H9 (cell line): ENCODE measurements around the gene FOLR3. TPM values are rescaled to one million over a fixed set of nuclear protein-coding genes. Genes with fewer than 3 reads are reported as not detected.

Source experiments
- DNase-seq: peaks from one replicate; pipeline ENCODE4 v3.0.0-alpha.2; 2017
- H2AFZ ChIP-seq: one replicate; pipeline ENCODE4 v1.6.1; 2013; ENCODE audit warnings: mild to moderate bottlenecking, low read length, control low read depth, moderate library complexity
- H2AK5ac ChIP-seq: 2 replicates; pipeline ENCODE4 v1.6.1; 2013; ENCODE audit warnings: low read length, control low read depth, mixed read lengths; ENCODE audit not compliant: insufficient read length
- H2BK120ac ChIP-seq: one replicate; pipeline ENCODE4 v1.6.1; 2013; ENCODE audit warnings: low read depth, mild to moderate bottlenecking, low read length, control low read depth, inconsistent platforms; ENCODE audit not compliant: poor library complexity, severe bottlenecking
- H2BK12ac ChIP-seq: 2 replicates; pipeline ENCODE4 v1.6.1; 2013; ENCODE audit warnings: low read length, control low read depth, mixed read lengths, low read depth; ENCODE audit not compliant: insufficient read length
- H2BK15ac ChIP-seq: 2 replicates; pipeline ENCODE4 v1.6.1; 2013; ENCODE audit warnings: low read depth, low read length, control low read depth
- H2BK20ac ChIP-seq: one replicate; pipeline ENCODE4 v1.6.1; 2013; ENCODE audit warnings: low read depth, mild to moderate bottlenecking, low read length, control low read depth, inconsistent platforms; ENCODE audit not compliant: poor library complexity, severe bottlenecking
- H2BK5ac ChIP-seq: 2 replicates; pipeline ENCODE4 v1.6.1; 2013; ENCODE audit warnings: low read length, control low read depth, mixed read lengths; ENCODE audit not compliant: insufficient read length
- H3K14ac ChIP-seq: 2 replicates; pipeline ENCODE4 v1.6.1; 2013; ENCODE audit warnings: low read length, control low read depth; ENCODE audit not compliant: insufficient read depth
- H3K18ac ChIP-seq: 2 replicates; pipeline ENCODE4 v1.6.1; 2013; ENCODE audit warnings: low read depth, mild to moderate bottlenecking, mixed read lengths, low read length, control low read depth; ENCODE audit not compliant: insufficient read length
- H3K23ac ChIP-seq: 2 replicates; pipeline ENCODE4 v1.6.1; 2013; ENCODE audit warnings: low read length, control low read depth, mixed read lengths, low read depth; ENCODE audit not compliant: insufficient read length
- H3K23me2 ChIP-seq: 2 replicates; pipeline ENCODE4 v1.6.1; 2013; ENCODE audit warnings: low read depth, mild to moderate bottlenecking, mixed read lengths, low read length, control low read depth; ENCODE audit not compliant: insufficient read length, poor library complexity, severe bottlenecking
- H3K27ac ChIP-seq: 2 replicates; pipeline ENCODE4 v1.5.1; 2013; ENCODE audit warnings: low read length, control low read depth, mixed read lengths, low read depth; ENCODE audit not compliant: insufficient read length
- H3K27me3 ChIP-seq: 2 replicates; pipeline ENCODE4 v1.6.1; 2013; ENCODE audit warnings: low read length, control low read depth, inconsistent platforms; ENCODE audit not compliant: insufficient read depth
- H3K4ac ChIP-seq: 2 replicates; pipeline ENCODE4 v1.6.1; 2013; ENCODE audit warnings: low read depth, mild to moderate bottlenecking, control low read depth, inconsistent platforms, low read length, moderate library complexity
- H3K4me1 ChIP-seq: 2 replicates; pipeline ENCODE4 v1.6.1; 2013; ENCODE audit warnings: low read length, control low read depth, inconsistent platforms; ENCODE audit not compliant: insufficient read depth
- H3K4me2 ChIP-seq: 2 replicates; pipeline ENCODE4 v1.6.1; 2013; ENCODE audit warnings: low read length, control low read depth, mixed read lengths; ENCODE audit not compliant: insufficient read length, insufficient read depth
- H3K56ac ChIP-seq: 2 replicates; pipeline ENCODE4 v1.6.1; 2013; ENCODE audit warnings: low read depth, mild to moderate bottlenecking, mixed read lengths, low read length, control low read depth; ENCODE audit not compliant: insufficient read length
- H3K79me1 ChIP-seq: 2 replicates; pipeline ENCODE4 v1.6.1; 2013; ENCODE audit warnings: low read depth, mild to moderate bottlenecking, moderate library complexity, low read length, control low read depth, inconsistent platforms; ENCODE audit not compliant: insufficient read depth, poor library complexity, severe bottlenecking
- H3K79me2 ChIP-seq: 2 replicates; pipeline ENCODE4 v1.6.1; 2013; ENCODE audit warnings: low read length, control low read depth, inconsistent platforms; ENCODE audit not compliant: insufficient read depth
- H3K9ac ChIP-seq: 2 replicates; pipeline ENCODE4 v1.6.1; 2013; ENCODE audit warnings: low read length, control low read depth, mixed read lengths; ENCODE audit not compliant: insufficient read length; ENCODE audit errors: extremely low read depth
- H3K9me3 ChIP-seq: one replicate; pipeline ENCODE4 v1.6.1; 2013; ENCODE audit warnings: low read depth, low read length, inconsistent platforms; ENCODE audit not compliant: control insufficient read depth
- H3T11ph ChIP-seq: one replicate; pipeline ENCODE4 v1.6.1; 2013; ENCODE audit warnings: mild to moderate bottlenecking, low read length, control low read depth, inconsistent platforms
- H4K20me1 ChIP-seq: one replicate; pipeline ENCODE4 v1.6.1; 2013; ENCODE audit not compliant: control insufficient read depth, insufficient read length, insufficient read depth
- H4K5ac ChIP-seq: 2 replicates; pipeline ENCODE4 v1.6.1; 2013; ENCODE audit warnings: low read depth, mild to moderate bottlenecking, mixed read lengths, low read length, control low read depth; ENCODE audit not compliant: insufficient read length
- H4K8ac ChIP-seq: replicated peaks from 2 replicates; pipeline ENCODE4 v1.6.1; 2013; ENCODE audit warnings: low read length, control low read depth, mixed read lengths, low read depth; ENCODE audit not compliant: insufficient read length
- H4K91ac ChIP-seq: 2 replicates; pipeline ENCODE4 v1.6.1; 2013; ENCODE audit warnings: low read depth, mild to moderate bottlenecking, moderate library complexity, mixed read lengths, low read length, control low read depth; ENCODE audit not compliant: insufficient read length
- H3K27ac Mint-ChIP-seq, 3 experiments: 2 replicates in 2 of 3; 3 replicates in 1 of 3; pipeline ENCODE4 v1.8.0; 2020 to 2021; ENCODE audit warnings: mixed read lengths in 3 of 3, mild to moderate bottlenecking in 1 of 3, moderate library complexity in 1 of 3
- H3K27me3 Mint-ChIP-seq: 2 replicates; pipeline ENCODE4 v1.8.0; 2021; ENCODE audit warnings: low read depth, mild to moderate bottlenecking, moderate library complexity, mixed read lengths
- H3K36me3 Mint-ChIP-seq, 3 experiments: 2 replicates in 2 of 3; 3 replicates in 1 of 3; pipeline ENCODE4 v1.8.0; 2020 to 2021; ENCODE audit warnings: low read depth in 3 of 3, mixed read lengths in 3 of 3; ENCODE audit not compliant: insufficient read depth in 1 of 3
- H3K4me1 Mint-ChIP-seq, 2 experiments: 2 replicates each; pipeline ENCODE4 v1.8.0; 2020; ENCODE audit warnings: mixed read lengths in 2 of 2
- H3K4me3 Mint-ChIP-seq, 2 experiments: 2 replicates in 1 of 2; 3 replicates in 1 of 2; pipeline ENCODE4 v1.8.0; 2020 to 2021; ENCODE audit warnings: mild to moderate bottlenecking in 2 of 2, mixed read lengths in 2 of 2, moderate library complexity in 1 of 2
- H3K9me3 Mint-ChIP-seq, 2 experiments: 2 replicates in 1 of 2; 3 replicates in 1 of 2; pipeline ENCODE4 v1.8.0; 2020; ENCODE audit warnings: mild to moderate bottlenecking in 2 of 2, mixed read lengths in 2 of 2, moderate library complexity in 1 of 2
- WGBS: extraction: QIAGEN DNeasy Blood & Tissue Kit; methylation state at CpG from one replicate; pipeline ENCODE4 v1.1.7; 2013; ENCODE audit warnings: missing lambda C conversion rate, low lambda C conversion rate, mixed read lengths; ENCODE audit not compliant: insufficient read length; ENCODE audit errors: extremely low coverage; 5-methylcytosine and 5-hydroxymethylcytosine counted together
- total RNA-seq: library from RNA; stranded (reverse); gene quantifications from 2 replicates; pipeline ENCODE4 v1.2.1, GENCODE V29; 2021
- TF ChIP-seq, protein P1 (sequence below): fragments of 200-600 bp; sonication (generic); conservative IDR thresholded peaks from 3 replicates; pipeline ENCODE4 v1.8.0; 2021; ENCODE audit warnings: antibody characterized with exemption, mild to moderate bottlenecking

FOLR3 gene
- total RNA-seq, 1 experiment from 2014 or later: not detected

DNA sequence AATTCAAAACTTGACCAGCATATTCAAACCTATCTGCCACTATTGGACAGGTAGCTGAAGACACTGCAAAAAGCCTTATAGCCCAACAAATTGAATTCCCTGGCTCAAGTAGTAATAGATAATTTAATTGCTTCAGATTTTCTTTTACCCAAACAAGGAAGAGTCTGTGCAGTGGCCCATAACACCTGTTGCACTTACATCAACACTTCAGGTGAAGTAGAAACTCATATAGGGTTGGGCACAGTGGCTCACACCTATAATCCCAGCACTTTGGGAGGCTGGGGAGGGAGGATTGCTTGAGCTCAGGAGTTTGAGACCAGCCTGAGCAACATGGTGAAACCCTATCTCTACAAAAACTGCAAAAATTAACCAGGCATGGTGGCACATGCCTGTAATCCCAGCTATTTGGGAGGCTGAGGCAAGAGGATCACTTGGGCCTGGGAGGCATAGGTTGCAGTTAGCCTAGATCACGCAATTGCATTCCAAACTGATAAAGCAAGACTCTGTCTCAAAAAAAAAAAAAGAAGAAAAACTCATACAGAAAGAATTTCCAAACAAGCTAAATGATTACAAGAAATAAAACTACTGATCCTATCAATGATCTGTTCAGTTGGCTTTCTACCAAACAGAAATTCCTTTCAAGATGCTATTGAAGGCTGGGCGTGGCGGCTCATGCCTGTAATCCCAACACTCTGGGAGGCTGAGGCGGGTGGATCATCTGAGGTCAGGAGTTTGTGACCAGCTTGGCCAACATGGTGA is 9.5 kb downstream of the FOLR3 start:
- Histone ChIP-seq H2BK120ac (no peak overlapping the region), H4K91ac (no peak overlapping the region), H3K79me1 (no peaks in the 10 kb centered on the region), H2BK5ac (no peak overlapping the region), H3K79me2 (no peaks in the 10 kb centered on the region), H2BK20ac (no peak overlapping the region), H3K14ac (no peak overlapping the region), H3K23ac (no peak overlapping the region), H3K9me3 (no peaks in the 10 kb centered on the region), H4K5ac (no peak overlapping the region), H3K23me2 (no peaks in the 10 kb centered on the region), H3K4me1 (no peaks in the 10 kb centered on the region; the same call in none of the 2 replicates), H3K27ac (no peak overlapping the region), H3T11ph (no peak overlapping the region), H4K20me1 (no peaks in the 10 kb centered on the region), H2AK5ac (no peak overlapping the region), H4K8ac (no peak overlapping the region), H3K27me3 (no peaks in the 10 kb centered on the region), H2BK15ac (no peak overlapping the region), H3K56ac (no peak overlapping the region), H3K4ac (no peak overlapping the region), H2AFZ (no peak overlapping the region), H3K18ac (no peak overlapping the region), H2BK12ac (no peak overlapping the region), H3K4me2 (no peak overlapping the region), H3K9ac (no peak overlapping the region)
- TF ChIP-seq, protein P1, sequence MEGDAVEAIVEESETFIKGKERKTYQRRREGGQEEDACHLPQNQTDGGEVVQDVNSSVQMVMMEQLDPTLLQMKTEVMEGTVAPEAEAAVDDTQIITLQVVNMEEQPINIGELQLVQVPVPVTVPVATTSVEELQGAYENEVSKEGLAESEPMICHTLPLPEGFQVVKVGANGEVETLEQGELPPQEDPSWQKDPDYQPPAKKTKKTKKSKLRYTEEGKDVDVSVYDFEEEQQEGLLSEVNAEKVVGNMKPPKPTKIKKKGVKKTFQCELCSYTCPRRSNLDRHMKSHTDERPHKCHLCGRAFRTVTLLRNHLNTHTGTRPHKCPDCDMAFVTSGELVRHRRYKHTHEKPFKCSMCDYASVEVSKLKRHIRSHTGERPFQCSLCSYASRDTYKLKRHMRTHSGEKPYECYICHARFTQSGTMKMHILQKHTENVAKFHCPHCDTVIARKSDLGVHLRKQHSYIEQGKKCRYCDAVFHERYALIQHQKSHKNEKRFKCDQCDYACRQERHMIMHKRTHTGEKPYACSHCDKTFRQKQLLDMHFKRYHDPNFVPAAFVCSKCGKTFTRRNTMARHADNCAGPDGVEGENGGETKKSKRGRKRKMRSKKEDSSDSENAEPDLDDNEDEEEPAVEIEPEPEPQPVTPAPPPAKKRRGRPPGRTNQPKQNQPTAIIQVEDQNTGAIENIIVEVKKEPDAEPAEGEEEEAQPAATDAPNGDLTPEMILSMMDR: no peak
- no peaks in the 10 kb centered on the region; a peak in 1 of 5 replicates for H3K9me3 Mint-ChIP-seq
- WGBS: no CpG with 5 or more reads among the region's 4 CpGs
- H3K4me1 Mint-ChIP-seq: peaks cover 3 to 5% of the 10 kb centered on the region in 2 experiments; a peak in 3 of 4 replicates
- no peak overlapping the region for H3K27ac Mint-ChIP-seq
- DNase-seq: no peak
- H3K36me3 Mint-ChIP-seq: no peaks in the 10 kb centered on the region
- peaks cover 11% of the 10 kb centered on the region for H3K27me3 Mint-ChIP-seq
- H3K4me3 Mint-ChIP-seq: no peak overlapping the region
